K562 (cell line): ENCODE results near the gene BRD3OS. TPM values are rescaled to one million over a fixed set of nuclear protein-coding genes. Genes with fewer than 3 reads are reported as not detected.

Experiments used
- ATF1 ChIP-seq, 2 experiments: fragments of 450-650 bp in 1 of 2; IDR thresholded peaks; 2 replicates each; pipeline ENCODE4 v1.6.1; 2016; ENCODE audit warnings: missing compliant biosample characterization in 1 of 2, missing genetic modification characterization in 1 of 2
- DIDO1 ChIP-seq: fragments of 450-650 bp; IDR thresholded peaks from 2 replicates; pipeline ENCODE4 v1.6.1; 2016; ENCODE audit warnings: low read depth, missing biosample characterization, missing genetic modification characterization
- FOXM1 ChIP-seq, 2 experiments: fragments of 450-650 bp in 1 of 2; sonication (generic) in 1 of 2; formaldehyde crosslinking in 1 of 2; IDR thresholded peaks; 2 replicates each; pipeline versions ENCODE4 v1.6.1 to v1.9.0; 2017 to 2022; ENCODE audit warnings: low read depth in 2 of 2, mild to moderate bottlenecking in 2 of 2, missing genetic modification reagents in 1 of 2, moderate library complexity in 1 of 2
- HDAC1 ChIP-seq, 2 experiments: fragments of 450-650 bp; IDR thresholded peaks; 2 replicates each; pipeline ENCODE4 v1.6.1; 2016 to 2017; ENCODE audit warnings: inconsistent platforms in 1 of 2, mild to moderate bottlenecking in 1 of 2, moderate library complexity in 1 of 2
- ILF3 ChIP-seq: fragments of 450-650 bp; IDR thresholded peaks from 2 replicates; pipeline ENCODE4 v1.6.1; 2018; ENCODE audit warnings: antibody characterized with exemption, mild to moderate bottlenecking, moderate library complexity, borderline replicate concordance
- KLF13 ChIP-seq: fragments of 450-650 bp; IDR thresholded peaks from 2 replicates; pipeline ENCODE4 v1.6.1; 2016; ENCODE audit warnings: missing genetic modification characterization, low read depth, mild to moderate bottlenecking, missing compliant biosample characterization, moderate library complexity, borderline replicate concordance
- MEIS2 ChIP-seq: fragments of 450-650 bp; IDR thresholded peaks from 2 replicates; pipeline ENCODE4 v1.6.1; 2014; ENCODE audit warnings: mild to moderate bottlenecking; ENCODE audit not compliant: partially characterized antibody
- MNT ChIP-seq, 2 experiments: fragments of 450-650 bp; conservative IDR thresholded peaks; 2 replicates each; pipeline ENCODE4 v1.6.1; 2017; ENCODE audit warnings: mild to moderate bottlenecking in 2 of 2, moderate library complexity in 2 of 2
- NBN ChIP-seq: fragments of 450-650 bp; IDR thresholded peaks from 2 replicates; pipeline ENCODE4 v1.6.1; 2016; ENCODE audit warnings: low read depth, mild to moderate bottlenecking
- NR2C2 ChIP-seq, 2 experiments: fragments of 200-800 bp in 1 of 2; sonication (Bioruptor generic) in 1 of 2; sonication (generic) in 1 of 2; formaldehyde crosslinking in 1 of 2; IDR thresholded peaks; 2 replicates each; pipeline versions ENCODE4 v1.6.1 to v1.8.0; 2016 to 2022; ENCODE audit warnings: mild to moderate bottlenecking in 1 of 2, missing compliant biosample characterization in 1 of 2, missing genetic modification characterization in 1 of 2, missing genetic modification reagents in 1 of 2
- PHF8 ChIP-seq: fragments of 200-600 bp; sonication (generic); IDR thresholded peaks from 2 replicates; pipeline ENCODE4 v1.6.1; 2012; ENCODE audit warnings: mixed run types, mild to moderate bottlenecking, inconsistent platforms, low read length, moderate library complexity, borderline replicate concordance
- POLR2B ChIP-seq: fragments of 450-650 bp; IDR thresholded peaks from 2 replicates; pipeline ENCODE4 v1.6.1; 2018; ENCODE audit warnings: low read depth; ENCODE audit not compliant: partially characterized antibody
- SMARCA4 ChIP-seq: fragments of 450-650 bp; IDR thresholded peaks from 2 replicates; pipeline ENCODE4 v1.6.1; 2016
- TFAP4 ChIP-seq: sonication (generic); formaldehyde crosslinking; IDR thresholded peaks from 2 replicates; pipeline ENCODE4 v1.8.0; 2022; ENCODE audit warnings: missing genetic modification reagents, mild to moderate bottlenecking, moderate library complexity, borderline replicate concordance
- ZNF384 ChIP-seq: IDR thresholded peaks from 2 replicates; pipeline ENCODE4 v1.6.1; 2012; ENCODE audit warnings: low read depth, low read length, improper control_type of control experiment
- ZNF740 ChIP-seq, 3 experiments: fragments of 200-800 bp in 1 of 3; sonication (Bioruptor generic) in 1 of 3; sonication (generic) in 1 of 3; formaldehyde crosslinking in 1 of 3; IDR thresholded peaks; 2 replicates each; pipeline versions ENCODE4 v1.6.1 to v1.8.0; 2016 to 2022; ENCODE audit warnings: mild to moderate bottlenecking in 2 of 3, missing compliant biosample characterization in 2 of 3, missing genetic modification characterization in 2 of 3, missing genetic modification reagents in 1 of 3
- ZNF764 ChIP-seq: fragments of 250-450 bp; sonication (Bioruptor Pico); IDR thresholded peaks from 2 replicates; pipeline ENCODE4 v1.4.0; 2020; ENCODE audit warnings: low read depth, mild to moderate bottlenecking, moderate library complexity
- polyA plus RNA-seq, 8 experiments: library from polyadenylated mRNA; depleted of rRNA in 4 of 8; stranded (reverse) in 5 of 8; unstranded in 3 of 8; fragments of >200 nt; fragmentation: Nextera tagmentation in 2 of 8; fragmentation: Illumina TruSeq in 1 of 8; extraction: Ambion mirVana in 2 of 8; extraction: Trizol in 1 of 8; gene quantifications; 2 replicates each; pipeline versions ENCODE4 v1.2.1 to v1.2.3, GENCODE V29; 2011 to 2014; ENCODE audit warnings: inconsistent platforms in 1 of 8, missing spikeins in 1 of 8
- total RNA-seq, 7 experiments: library from RNA; depleted of rRNA in 6 of 7; stranded (reverse); fragments of >200 nt in 6 of 7; fragmentation: Illumina TruSeq in 2 of 7; extraction: Trizol in 2 of 7; gene quantifications; 2 replicates each; pipeline versions ENCODE4 v1.2.1 to v1.2.3, GENCODE V29; 2011 to 2021; ENCODE audit warnings: low replicate concordance in 1 of 7

BRD3OS gene
- total and polyA plus RNA-seq, 9 of the 15 experiments (the other 6 are each of a cell fraction or from before 2014, with no cell fraction given): 1.1 to 8.7 (median 5.9) TPM

DNA sequence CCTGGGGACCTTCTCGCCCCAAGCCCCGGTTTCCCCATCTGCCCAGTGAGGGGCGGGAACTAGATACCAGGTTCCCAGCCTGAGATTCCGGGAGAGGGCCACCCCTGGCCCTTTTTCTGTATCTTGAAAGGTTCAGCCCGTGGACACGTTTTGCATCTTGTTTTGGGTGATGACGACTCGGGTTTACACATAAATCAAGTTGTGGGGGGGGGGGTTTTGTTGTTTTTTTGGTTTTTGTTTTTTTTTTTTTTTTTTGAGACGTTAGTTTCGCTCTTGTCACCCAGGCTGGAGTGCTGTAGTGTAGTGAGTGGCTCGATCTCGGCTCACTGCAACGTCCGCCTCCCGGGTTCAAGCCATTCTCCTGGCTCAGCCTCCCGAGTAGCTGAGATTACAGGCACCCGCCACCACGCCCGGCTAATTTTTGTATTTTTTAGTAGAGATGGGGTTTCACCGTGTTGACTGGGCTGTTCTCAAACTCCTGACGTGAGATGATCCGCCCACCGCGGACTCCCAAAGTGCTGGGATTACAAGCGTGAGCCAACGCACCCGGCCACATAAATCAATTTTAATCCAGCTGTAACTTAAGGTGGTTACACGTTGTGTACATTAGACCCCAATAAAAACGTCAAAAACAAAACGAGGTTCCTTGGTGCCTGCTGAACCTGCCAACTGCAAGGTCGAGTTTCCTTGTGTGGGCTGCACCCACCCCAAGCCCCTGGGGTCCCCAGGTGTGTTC, 43.6 kb downstream of the BRD3OS start (continued):
- no peak for TF ChIP-seq FOXM1 (IDR thresholded peaks at IDR 0.05; ENCODE audit: low read depth)
- TF ChIP-seq FOXM1 (CRISPR knock-in tag; IDR thresholded peaks at IDR 0.05; ENCODE audit: low read depth): no peak
- TF ChIP-seq MNT (conservative IDR thresholded peaks at IDR 0.05): peak; percentile 20 to 47; a peak in 1 of 4 replicates
- TF ChIP-seq PHF8: peak; percentile 40; the same call in 1 of the 2 replicates
- TF ChIP-seq ZNF764 (CRISPR knock-in tag): no peak
- TF ChIP-seq ILF3: no peak
- 0 out of 2 replicates have a peak, but pooled peaks have one; percentile 36 for TF ChIP-seq TFAP4 (CRISPR knock-in tag)
- TF ChIP-seq ATF1 (CRISPR knock-in tag; IDR thresholded peaks at IDR 0.05): no peak
- TF ChIP-seq ATF1 (tag; IDR thresholded peaks at IDR 0.05): peak; percentile 43; the same call in 1 of the 2 replicates
- peak; percentile 20; the same call in 1 of the 2 replicates for TF ChIP-seq SMARCA4
- 0 out of 2 replicates have a peak, but pooled peaks have one; percentile 38 for TF ChIP-seq NBN
- no peak for TF ChIP-seq KLF13 (tag)
- 0 out of 4 replicates have a peak, but pooled peaks of 1 of the 2 experiments have one; percentile 15 for TF ChIP-seq HDAC1 (IDR thresholded peaks at IDR 0.05)
- TF ChIP-seq POLR2B: no peak
- peak; percentile 13 for TF ChIP-seq MEIS2
- TF ChIP-seq ZNF740 (CRISPR knock-in tag; IDR thresholded peaks at IDR 0.05): no peak
- TF ChIP-seq ZNF740 (tag; IDR thresholded peaks at IDR 0.05): 0 out of 4 replicates have a peak, but pooled peaks of 1 of the 2 experiments have one; percentile 62
- no peak for TF ChIP-seq NR2C2 (CRISPR knock-in tag; IDR thresholded peaks at IDR 0.05)
- TF ChIP-seq NR2C2 (tag; IDR thresholded peaks at IDR 0.05): no peak
- TF ChIP-seq ZNF384: peak; percentile 37; the same call in 1 of the 2 replicates
- no peak for TF ChIP-seq DIDO1 (tag)
